Measurements from ENCODE around the gene PLEKHG5.

DNA sequence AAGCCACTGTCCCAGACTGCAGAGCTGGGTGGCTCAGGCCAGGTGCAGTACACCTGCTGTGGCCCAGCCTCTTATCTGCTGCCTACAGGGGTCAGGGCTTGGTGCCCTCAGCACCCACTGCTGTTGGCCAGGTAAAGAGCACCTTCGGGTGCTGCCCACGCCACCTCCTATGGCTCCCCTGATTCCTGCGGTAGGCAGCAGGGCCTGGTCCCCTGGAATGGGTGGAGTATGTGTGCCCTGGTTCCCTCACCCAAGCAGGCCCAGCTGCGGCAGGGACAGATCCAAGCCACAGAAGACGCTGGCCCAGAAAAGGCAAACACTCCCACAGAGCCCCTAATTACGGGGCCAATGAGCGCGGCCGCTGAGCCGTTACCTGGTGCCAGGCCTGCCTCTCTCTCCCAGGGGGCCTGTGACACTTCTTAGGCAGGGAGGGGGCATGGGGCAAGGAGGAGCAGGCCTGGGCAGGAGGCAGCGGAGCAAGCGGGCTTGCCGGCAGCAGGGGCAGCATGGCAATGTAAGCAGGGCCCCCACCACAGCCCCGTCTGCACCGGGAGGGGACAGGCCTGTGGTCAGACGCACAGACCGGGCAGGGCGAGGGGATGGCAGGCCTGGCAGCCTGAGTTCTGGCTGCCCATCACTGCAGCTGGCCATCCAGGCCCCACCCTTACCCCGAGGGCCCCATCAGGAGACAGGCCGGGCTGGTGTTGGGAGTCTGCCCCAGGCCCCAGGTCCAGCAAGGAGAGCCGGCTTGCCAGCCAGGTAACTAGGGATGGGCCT, 47.9 kb downstream of the PLEKHG5 start:
- TF ChIP-seq EZH2 (IDR thresholded peaks at IDR 0.05; ENCODE audit: borderline replicate concordance, insufficient read depth, low read depth, low read length, poor library complexity, severe bottlenecking): no peak
- TF ChIP-seq, protein P1, sequence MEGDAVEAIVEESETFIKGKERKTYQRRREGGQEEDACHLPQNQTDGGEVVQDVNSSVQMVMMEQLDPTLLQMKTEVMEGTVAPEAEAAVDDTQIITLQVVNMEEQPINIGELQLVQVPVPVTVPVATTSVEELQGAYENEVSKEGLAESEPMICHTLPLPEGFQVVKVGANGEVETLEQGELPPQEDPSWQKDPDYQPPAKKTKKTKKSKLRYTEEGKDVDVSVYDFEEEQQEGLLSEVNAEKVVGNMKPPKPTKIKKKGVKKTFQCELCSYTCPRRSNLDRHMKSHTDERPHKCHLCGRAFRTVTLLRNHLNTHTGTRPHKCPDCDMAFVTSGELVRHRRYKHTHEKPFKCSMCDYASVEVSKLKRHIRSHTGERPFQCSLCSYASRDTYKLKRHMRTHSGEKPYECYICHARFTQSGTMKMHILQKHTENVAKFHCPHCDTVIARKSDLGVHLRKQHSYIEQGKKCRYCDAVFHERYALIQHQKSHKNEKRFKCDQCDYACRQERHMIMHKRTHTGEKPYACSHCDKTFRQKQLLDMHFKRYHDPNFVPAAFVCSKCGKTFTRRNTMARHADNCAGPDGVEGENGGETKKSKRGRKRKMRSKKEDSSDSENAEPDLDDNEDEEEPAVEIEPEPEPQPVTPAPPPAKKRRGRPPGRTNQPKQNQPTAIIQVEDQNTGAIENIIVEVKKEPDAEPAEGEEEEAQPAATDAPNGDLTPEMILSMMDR (IDR thresholded peaks at IDR 0.05): no peak

Measured in B cell (primary cell).